HEK293 (cell line): ENCODE data around the gene CREB3L1.

Source experiments
- CTCF ChIP-seq: fragments of 450-650 bp; formaldehyde crosslinking; IDR thresholded peaks from 2 replicates; pipeline ENCODE4 v1.5.1; 2016; ENCODE audit warnings: missing biosample characterization, missing genetic modification characterization
- GLI4 ChIP-seq: fragments of 450-650 bp; formaldehyde crosslinking; IDR thresholded peaks from 2 replicates; pipeline ENCODE4 v1.5.1; 2016; ENCODE audit warnings: missing biosample characterization, missing genetic modification characterization
- GLIS2 ChIP-seq: fragments of 450-650 bp; formaldehyde crosslinking; IDR thresholded peaks from 2 replicates; pipeline ENCODE4 v1.5.1; 2016; ENCODE audit warnings: missing biosample characterization, missing genetic modification characterization
- HOXC10 ChIP-seq: sonication (generic); formaldehyde crosslinking; IDR thresholded peaks from 2 replicates; pipeline ENCODE4 v1.8.1; 2023; ENCODE audit warnings: mild to moderate bottlenecking, missing genetic modification reagents
- INSM2 ChIP-seq: fragments of 450-650 bp; formaldehyde crosslinking; IDR thresholded peaks from 2 replicates; pipeline ENCODE4 v1.5.1; 2016; ENCODE audit warnings: missing biosample characterization, missing genetic modification characterization
- MEIS1 ChIP-seq: sonication (generic); formaldehyde crosslinking; IDR thresholded peaks from 2 replicates; pipeline ENCODE4 v1.8.1; 2022; ENCODE audit warnings: missing genetic modification reagents, mild to moderate bottlenecking, borderline replicate concordance
- SALL2 ChIP-seq: fragments of 450-650 bp; formaldehyde crosslinking; IDR thresholded peaks from 2 replicates; pipeline ENCODE4 v1.5.0; 2017; ENCODE audit warnings: missing biosample characterization, mild to moderate bottlenecking, missing genetic modification characterization, borderline replicate concordance
- WT1 ChIP-seq: fragments of 450-650 bp; formaldehyde crosslinking; IDR thresholded peaks from 2 replicates; pipeline ENCODE4 v1.5.1; 2016; ENCODE audit warnings: missing biosample characterization, missing genetic modification characterization
- ZBTB1 ChIP-seq: fragments of 450-650 bp; formaldehyde crosslinking; IDR thresholded peaks from 2 replicates; pipeline ENCODE4 v1.5.1; 2016; ENCODE audit warnings: missing biosample characterization, missing genetic modification characterization
- ZEB2 ChIP-seq: fragments of 450-650 bp; formaldehyde crosslinking; IDR thresholded peaks from 2 replicates; pipeline ENCODE4 v1.5.1; 2016; ENCODE audit warnings: missing biosample characterization, missing genetic modification characterization
- ZNF2 ChIP-seq: fragments of 450-650 bp; formaldehyde crosslinking; IDR thresholded peaks from 2 replicates; pipeline ENCODE4 v1.5.1; 2016; ENCODE audit warnings: missing biosample characterization, missing genetic modification characterization
- ZNF221 ChIP-seq: fragments of 450-650 bp; formaldehyde crosslinking; IDR thresholded peaks from 2 replicates; pipeline ENCODE4 v1.5.1; 2017; ENCODE audit warnings: missing biosample characterization, missing genetic modification characterization, borderline replicate concordance
- ZNF23 ChIP-seq: fragments of 450-650 bp; formaldehyde crosslinking; IDR thresholded peaks from 2 replicates; pipeline ENCODE4 v1.5.1; 2016; ENCODE audit warnings: missing biosample characterization, missing genetic modification characterization, borderline replicate concordance
- ZNF24 ChIP-seq: fragments of 450-650 bp; formaldehyde crosslinking; IDR thresholded peaks from 2 replicates; pipeline ENCODE4 v1.5.1; 2016; ENCODE audit warnings: missing biosample characterization, missing genetic modification characterization
- ZNF416 ChIP-seq: fragments of 450-650 bp; formaldehyde crosslinking; IDR thresholded peaks from 2 replicates; pipeline ENCODE4 v1.5.1; 2016; ENCODE audit warnings: missing biosample characterization, missing genetic modification characterization
- ZNF426 ChIP-seq: fragments of 450-650 bp; formaldehyde crosslinking; IDR thresholded peaks from 2 replicates; pipeline ENCODE4 v1.5.1; 2017; ENCODE audit warnings: missing biosample characterization, missing genetic modification characterization, mild to moderate bottlenecking, inconsistent platforms, moderate library complexity
- ZNF530 ChIP-seq: fragments of 450-650 bp; formaldehyde crosslinking; IDR thresholded peaks from 2 replicates; pipeline ENCODE4 v1.5.1; 2016; ENCODE audit warnings: low read depth, missing biosample characterization, missing genetic modification characterization
- ZNF623 ChIP-seq: fragments of 450-650 bp; formaldehyde crosslinking; IDR thresholded peaks from 2 replicates; pipeline ENCODE4 v1.5.1; 2016; ENCODE audit warnings: missing biosample characterization, missing genetic modification characterization
- ZNF692 ChIP-seq: fragments of 450-650 bp; formaldehyde crosslinking; IDR thresholded peaks from 2 replicates; pipeline ENCODE4 v1.5.1; 2016; ENCODE audit warnings: missing biosample characterization, missing genetic modification characterization
- ZNF707 ChIP-seq: fragments of 450-650 bp; formaldehyde crosslinking; IDR thresholded peaks from 2 replicates; pipeline ENCODE4 v1.5.1; 2016; ENCODE audit warnings: missing biosample characterization, missing genetic modification characterization
- ZNF747 ChIP-seq: fragments of 450-650 bp; formaldehyde crosslinking; IDR thresholded peaks from 2 replicates; pipeline ENCODE4 v1.5.1; 2016; ENCODE audit warnings: missing biosample characterization, missing genetic modification characterization
- ZNF785 ChIP-seq: fragments of 450-650 bp; formaldehyde crosslinking; IDR thresholded peaks from 2 replicates; pipeline ENCODE4 v1.5.1; 2016; ENCODE audit warnings: missing biosample characterization, missing genetic modification characterization
- TF ChIP-seq, protein P1 (sequence below): fragments of 450-650 bp; formaldehyde crosslinking; IDR thresholded peaks from 2 replicates; pipeline ENCODE4 v1.5.1; 2017; ENCODE audit warnings: missing biosample characterization, missing genetic modification characterization
- TF ChIP-seq, protein P2 (sequence below): fragments of 450-650 bp; formaldehyde crosslinking; IDR thresholded peaks from 2 replicates; pipeline ENCODE4 v1.5.1; 2016; ENCODE audit warnings: missing biosample characterization, missing genetic modification characterization
- TF ChIP-seq, protein P3 (sequence below): fragments of 450-650 bp; formaldehyde crosslinking; IDR thresholded peaks from 2 replicates; pipeline ENCODE4; 2016; ENCODE audit warnings: missing biosample characterization, missing genetic modification characterization
- TF ChIP-seq, protein P4 (sequence below): fragments of 450-650 bp; formaldehyde crosslinking; IDR thresholded peaks from 2 replicates; pipeline ENCODE4 v1.5.1; 2017; ENCODE audit warnings: missing biosample characterization, mild to moderate bottlenecking, missing genetic modification characterization, moderate library complexity

CREB3L1 gene

DNA sequence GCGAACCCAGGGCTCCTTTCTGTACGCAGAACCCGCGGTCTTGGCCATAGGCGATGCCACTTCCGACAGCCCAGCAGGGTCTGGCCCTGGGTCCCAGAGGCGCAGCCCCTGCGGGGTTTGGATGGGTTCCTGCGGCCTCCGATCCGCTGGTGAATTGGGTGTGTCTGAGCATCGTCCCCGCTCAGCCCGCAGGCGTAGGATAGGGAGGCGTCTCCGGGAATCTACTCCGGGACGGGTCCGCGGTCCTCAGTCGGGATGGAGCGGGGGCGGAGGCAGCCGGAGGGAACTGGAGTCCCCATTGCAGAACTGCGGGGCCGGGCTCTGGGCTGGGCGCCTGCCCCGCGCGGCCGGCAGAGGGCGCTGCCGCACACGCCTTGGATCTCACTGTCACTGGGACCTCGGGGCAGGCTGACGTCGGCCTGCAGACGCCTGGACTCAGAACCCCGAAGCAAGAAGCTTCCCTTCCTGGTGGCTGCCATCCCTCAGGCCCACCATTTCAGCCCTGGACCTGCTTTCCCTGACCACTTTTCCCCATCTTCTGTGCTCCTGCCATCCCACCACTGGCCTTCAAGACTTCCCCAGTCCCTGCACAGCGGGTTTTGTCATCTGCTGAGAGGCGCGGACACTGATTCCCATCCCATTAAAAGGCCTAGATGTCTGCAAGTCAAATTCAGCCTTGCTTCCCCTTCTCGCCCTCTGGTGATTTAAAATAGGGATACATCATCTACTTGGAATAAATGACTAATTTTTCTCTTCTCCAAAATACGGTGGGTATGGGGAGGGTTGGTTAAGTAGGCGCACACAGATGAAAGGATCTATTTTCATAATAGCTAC lies 38.3 kb upstream of the CREB3L1 start (continued):
- TF ChIP-seq ZNF530 (tag by site-specific recombination) (no peak), GLI4 (no peak), ZNF426 (no peak), SALL2 (tag by site-specific recombination) (no peak), HOXC10 (CRISPR knock-in tag) (no peak), ZEB2 (peak; percentile 71), ZNF707 (tag by site-specific recombination) (no peak), ZBTB1 (no peak), ZNF747 (tag by site-specific recombination) (no peak), ZNF416 (tag by site-specific recombination) (no peak), ZNF221 (tag by site-specific recombination) (no peak), MEIS1 (CRISPR knock-in tag) (no peak), ZNF692 (tag by site-specific recombination) (peak; percentile 57; the same call in 1 of the 2 replicates), INSM2 (no peak), CTCF (tag by site-specific recombination) (peak; percentile 92), ZNF785 (tag by site-specific recombination) (no peak), ZNF24 (tag by site-specific recombination) (no peak; the same call in 1 of the 2 replicates), GLIS2 (tag by site-specific recombination) (no peak), ZNF2 (tag by site-specific recombination) (peak; percentile 93), WT1 (tag by site-specific recombination) (no peak), ZNF623 (tag by site-specific recombination) (no peak), ZNF23 (tag by site-specific recombination) (no peak)
- TF ChIP-seq, protein P1, sequence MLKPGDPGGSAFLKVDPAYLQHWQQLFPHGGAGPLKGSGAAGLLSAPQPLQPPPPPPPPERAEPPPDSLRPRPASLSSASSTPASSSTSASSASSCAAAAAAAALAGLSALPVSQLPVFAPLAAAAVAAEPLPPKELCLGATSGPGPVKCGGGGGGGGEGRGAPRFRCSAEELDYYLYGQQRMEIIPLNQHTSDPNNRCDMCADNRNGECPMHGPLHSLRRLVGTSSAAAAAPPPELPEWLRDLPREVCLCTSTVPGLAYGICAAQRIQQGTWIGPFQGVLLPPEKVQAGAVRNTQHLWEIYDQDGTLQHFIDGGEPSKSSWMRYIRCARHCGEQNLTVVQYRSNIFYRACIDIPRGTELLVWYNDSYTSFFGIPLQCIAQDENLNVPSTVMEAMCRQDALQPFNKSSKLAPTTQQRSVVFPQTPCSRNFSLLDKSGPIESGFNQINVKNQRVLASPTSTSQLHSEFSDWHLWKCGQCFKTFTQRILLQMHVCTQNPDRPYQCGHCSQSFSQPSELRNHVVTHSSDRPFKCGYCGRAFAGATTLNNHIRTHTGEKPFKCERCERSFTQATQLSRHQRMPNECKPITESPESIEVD (tag by site-specific recombination), result no peak
- TF ChIP-seq, protein P2, sequence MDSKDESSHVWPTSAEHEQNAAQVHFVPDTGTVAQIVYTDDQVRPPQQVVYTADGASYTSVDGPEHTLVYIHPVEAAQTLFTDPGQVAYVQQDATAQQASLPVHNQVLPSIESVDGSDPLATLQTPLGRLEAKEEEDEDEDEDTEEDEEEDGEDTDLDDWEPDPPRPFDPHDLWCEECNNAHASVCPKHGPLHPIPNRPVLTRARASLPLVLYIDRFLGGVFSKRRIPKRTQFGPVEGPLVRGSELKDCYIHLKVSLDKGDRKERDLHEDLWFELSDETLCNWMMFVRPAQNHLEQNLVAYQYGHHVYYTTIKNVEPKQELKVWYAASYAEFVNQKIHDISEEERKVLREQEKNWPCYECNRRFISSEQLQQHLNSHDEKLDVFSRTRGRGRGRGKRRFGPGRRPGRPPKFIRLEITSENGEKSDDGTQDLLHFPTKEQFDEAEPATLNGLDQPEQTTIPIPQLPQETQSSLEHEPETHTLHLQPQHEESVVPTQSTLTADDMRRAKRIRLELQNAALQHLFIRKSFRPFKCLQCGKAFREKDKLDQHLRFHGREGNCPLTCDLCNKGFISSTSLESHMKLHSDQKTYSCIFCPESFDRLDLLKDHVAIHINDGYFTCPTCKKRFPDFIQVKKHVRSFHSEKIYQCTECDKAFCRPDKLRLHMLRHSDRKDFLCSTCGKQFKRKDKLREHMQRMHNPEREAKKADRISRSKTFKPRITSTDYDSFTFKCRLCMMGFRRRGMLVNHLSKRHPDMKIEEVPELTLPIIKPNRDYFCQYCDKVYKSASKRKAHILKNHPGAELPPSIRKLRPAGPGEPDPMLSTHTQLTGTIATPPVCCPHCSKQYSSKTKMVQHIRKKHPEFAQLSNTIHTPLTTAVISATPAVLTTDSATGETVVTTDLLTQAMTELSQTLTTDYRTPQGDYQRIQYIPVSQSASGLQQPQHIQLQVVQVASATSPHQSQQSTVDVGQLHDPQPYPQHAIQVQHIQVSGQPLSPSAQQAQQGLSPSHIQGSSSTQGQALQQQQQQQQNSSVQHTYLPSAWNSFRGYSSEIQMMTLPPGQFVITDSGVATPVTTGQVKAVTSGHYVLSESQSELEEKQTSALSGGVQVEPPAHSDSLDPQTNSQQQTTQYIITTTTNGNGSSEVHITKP, result no peak
- TF ChIP-seq, protein P3, sequence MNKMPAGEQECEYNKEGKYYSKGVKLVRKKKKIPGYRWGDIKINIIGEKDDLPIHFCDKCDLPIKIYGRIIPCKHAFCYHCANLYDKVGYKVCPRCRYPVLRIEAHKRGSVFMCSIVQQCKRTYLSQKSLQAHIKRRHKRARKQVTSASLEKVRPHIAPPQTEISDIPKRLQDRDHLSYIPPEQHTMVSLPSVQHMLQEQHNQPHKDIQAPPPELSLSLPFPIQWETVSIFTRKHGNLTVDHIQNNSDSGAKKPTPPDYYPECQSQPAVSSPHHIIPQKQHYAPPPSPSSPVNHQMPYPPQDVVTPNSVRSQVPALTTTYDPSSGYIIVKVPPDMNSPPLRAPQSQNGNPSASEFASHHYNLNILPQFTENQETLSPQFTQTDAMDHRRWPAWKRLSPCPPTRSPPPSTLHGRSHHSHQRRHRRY, result no peak
- TF ChIP-seq, protein P4, sequence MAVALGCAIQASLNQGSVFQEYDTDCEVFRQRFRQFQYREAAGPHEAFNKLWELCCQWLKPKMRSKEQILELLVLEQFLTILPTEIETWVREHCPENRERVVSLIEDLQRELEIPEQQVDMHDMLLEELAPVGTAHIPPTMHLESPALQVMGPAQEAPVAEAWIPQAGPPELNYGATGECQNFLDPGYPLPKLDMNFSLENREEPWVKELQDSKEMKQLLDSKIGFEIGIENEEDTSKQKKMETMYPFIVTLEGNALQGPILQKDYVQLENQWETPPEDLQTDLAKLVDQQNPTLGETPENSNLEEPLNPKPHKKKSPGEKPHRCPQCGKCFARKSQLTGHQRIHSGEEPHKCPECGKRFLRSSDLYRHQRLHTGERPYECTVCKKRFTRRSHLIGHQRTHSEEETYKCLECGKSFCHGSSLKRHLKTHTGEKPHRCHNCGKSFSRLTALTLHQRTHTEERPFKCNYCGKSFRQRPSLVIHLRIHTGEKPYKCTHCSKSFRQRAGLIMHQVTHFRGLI (tag by site-specific recombination), result no peak
